HG03575 (cell line): ENCODE measurements around the gene HMX2.
"Not testable (repeated sequence)": the region's sequence is repeated elsewhere in the genome, so short reads cannot be mapped to it uniquely, and the experiment has no call there.

Experiments used
- ATAC-seq: cut with Tn5 transposase; IDR thresholded peaks from one replicate; pipeline ENCODE4 v1.9.1; 2021; ENCODE audit not compliant: unreplicated experiment, insufficient number of reproducible peaks, low FRiP score; ENCODE audit errors: extremely low read depth

HMX2 gene

DNA sequence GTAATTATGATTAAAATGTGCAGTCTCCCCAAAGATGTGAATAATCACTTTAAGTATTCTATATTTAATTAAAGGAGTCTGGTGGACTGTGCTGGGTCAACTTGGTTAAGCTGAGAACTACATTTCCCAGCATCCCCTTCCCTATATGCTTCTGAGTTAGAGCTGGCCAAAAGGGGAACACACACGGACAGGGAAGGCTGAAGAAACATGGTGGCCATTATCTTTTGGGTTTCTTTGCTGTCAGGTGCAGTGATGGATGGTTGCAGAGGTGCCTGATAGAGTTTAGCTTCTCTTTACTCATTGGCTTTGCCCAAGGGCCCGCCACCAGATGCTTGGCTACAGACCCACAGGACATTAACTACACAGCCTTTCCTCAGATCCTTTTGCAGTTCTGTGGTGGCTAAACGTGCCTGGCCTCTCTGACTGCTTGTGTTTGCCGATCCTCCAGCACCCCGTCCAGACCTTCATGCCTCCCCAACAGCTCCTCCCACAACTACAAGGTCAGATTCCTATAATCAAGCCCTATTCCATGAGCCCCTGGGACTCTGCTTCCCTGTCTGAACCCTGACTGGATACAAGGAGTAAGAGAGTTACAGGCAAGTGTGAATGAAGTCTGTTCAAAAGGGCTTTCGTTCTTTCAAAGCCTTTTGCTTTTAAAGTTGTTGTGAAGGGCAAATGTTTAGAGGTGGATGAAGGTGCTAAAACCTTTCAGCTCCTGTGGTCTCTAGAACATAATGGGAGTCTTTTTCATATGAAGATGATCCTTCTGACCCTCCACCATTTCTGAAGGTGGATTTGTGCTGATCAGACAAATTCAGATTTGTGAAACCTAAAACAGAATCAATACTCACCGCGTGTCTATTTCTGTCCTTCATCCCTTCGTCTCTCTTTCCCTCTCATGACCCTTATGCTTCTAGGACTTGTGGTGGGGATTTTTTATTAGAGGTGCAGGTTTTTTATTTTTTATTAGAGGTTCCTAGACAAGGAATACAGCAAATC lies 27.8 kb downstream of the HMX2 start:
- ATAC-seq, result no peak

DNA sequence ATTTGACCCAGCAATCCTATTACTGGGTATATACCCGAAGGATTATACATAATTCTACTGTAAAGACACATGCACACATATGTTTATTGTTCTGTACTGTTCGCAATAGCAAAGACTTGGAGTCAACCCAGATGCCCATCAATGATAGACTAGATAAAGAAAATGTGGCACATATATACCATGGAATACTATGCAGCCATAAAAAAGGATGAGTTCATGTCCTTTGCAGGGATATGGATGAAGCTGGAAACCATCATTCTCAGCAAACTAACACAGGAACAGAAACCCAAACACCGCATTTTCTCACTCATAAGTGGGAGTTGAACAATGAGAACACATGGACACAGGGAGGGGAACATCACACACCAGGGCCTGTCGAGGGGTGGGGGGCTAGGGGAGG lies 30.5 kb downstream of the HMX2 start:
- ATAC-seq, result not testable (repeated sequence)

DNA sequence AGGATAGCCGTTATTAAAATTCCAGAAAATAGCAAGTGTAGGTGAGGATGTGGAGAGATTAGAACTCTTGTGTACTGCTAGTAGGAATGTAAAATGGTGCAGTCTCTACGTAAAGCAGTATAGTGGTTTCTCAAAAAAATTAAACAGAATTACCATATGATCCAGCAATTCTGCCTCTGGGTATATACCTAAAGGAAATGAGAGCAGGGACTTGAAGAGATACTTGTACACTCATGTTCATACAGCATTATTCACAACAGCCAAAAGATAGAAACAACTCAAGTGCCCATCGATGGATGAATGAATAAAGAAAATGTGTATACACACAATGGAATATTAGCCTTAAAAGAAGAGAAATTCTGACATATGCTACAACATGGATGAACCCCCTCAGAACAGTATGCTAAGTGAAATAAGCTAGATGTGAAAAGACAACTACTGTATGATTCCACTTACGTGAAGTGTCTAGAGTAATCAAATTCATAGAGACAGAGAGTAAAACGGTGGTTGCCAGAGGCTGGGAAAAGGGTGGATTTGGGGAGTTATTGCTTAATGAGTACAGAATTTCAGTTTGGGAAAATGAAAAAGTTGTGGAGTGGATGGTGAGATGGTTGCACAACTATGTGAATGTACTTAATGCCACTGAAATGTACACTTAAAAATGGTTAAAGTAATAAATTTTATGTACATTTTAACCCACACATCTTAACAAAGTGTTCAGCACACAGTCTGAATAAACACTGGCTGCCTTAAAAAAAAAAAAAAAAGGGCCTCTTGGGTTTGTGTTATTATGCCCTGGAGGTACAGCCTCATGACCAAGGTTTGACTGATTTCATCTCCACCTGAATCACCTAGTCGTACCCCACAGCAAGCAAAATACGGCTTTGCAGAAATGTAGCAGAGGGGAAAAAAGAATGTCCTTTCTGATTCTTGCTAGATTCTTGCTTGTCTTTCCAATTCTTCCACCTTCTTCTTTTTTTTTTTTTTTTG lies 32.5 kb downstream of the HMX2 start:
- ATAC-seq, result no peak

DNA sequence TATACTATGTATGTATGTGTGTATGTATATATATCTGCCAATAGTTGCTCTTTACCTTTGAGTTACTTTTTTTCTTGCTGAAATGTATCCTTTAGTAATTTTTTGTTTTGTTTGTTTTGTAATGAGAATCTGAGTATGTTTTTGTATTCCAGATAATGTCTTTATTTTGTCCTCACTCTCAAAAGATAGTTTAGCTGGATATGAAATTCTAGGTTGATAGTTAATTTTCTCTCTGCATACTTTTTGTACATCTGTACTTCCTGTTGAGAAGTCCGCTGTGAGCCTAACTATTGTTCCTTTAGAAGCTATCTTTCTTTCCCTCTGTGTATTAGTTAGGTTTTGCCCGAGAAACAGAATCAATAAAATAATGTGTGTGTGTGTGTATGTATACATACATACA lies 35.8 kb downstream of the HMX2 start:
- ATAC-seq, result no peak

DNA sequence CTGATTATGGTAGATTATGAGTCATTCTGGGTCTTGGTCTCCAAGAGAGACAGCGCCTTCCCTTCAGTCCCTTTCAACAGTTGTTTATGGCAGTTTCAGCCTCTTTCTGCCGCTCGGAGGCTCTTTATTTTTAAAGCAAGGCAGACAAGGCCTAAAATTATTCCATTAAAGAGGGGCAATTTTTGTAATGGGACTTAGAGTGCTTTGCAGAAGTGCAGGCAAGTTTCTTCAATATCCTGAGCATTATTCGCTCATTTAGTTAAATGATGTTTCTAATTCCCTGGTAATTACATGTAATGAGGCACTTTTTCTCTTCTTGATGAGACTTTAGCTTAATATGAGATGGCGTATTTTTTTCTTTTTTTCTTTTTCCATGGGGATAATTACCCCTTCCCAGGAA lies 39.8 kb downstream of the HMX2 start:
- ATAC-seq, result no peak

DNA sequence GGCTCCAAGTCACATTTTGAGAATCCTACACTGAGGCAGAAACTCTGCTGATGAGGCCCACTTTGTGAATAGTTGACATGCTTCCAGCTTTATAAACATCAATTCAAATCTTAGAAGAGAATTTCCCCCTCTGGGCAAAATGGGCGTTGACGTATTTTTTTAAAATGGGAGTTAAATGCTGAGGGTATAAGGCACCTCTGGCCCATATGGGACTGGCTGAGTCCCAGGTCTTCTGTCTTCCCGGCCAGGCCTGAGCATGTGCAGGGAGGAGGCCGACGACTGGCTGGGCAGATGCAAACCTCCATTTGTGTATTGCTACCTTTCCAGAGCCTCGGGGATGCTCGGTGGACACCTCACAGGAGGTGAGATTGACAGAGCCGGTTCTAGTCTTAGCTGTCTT lies 44.0 kb downstream of the HMX2 start:
- no peak for ATAC-seq

DNA sequence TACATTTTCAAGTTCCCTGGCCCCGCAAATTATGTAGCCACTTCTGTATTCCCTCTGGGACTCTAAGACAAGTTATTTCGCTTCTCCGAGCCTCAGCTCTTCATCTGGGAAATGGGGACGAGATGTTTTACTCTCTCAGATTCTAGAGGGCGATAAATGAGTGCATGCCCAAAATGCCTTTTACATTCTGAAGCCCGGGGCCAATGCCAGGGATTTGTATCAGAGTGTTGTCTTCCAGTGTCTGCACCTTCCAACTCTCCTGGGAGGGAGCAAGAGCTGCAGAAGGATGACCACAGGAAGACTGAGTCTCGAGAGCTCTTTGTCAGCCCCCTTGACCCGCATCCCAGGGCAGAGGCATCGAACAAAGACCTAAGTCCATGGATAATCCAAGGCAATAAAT lies 46.1 kb downstream of the HMX2 start:
- no peak for ATAC-seq
